Measurements from ENCODE around the gene TTC39A.
"Not testable (repeated sequence)": the region's sequence is repeated elsewhere in the genome, so short reads cannot be mapped to it uniquely, and the experiment has no call there.

TTC39A gene

DNA sequence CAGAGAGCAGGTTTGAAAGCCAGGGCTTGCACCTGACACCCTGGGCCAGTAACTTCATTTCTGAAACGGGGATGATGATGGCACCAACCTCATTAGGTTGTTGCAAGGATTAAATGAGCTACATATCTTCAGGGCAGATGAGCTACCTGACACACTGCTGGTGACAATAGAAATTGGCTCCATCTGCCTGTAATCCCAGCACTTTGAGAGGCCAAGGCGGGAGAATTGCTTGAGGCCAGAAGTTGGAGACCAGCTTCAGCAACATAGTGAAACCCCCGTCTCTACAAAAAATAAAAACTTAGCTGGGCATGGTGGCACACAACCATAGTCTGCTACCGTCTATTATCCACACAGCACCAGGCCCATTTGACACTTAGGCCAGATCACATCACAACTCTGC is 6.3 kb upstream of the TTC39A start:
- DNase-seq (ENCODE audit: low read depth in 2 of 2), result no peak

DNA sequence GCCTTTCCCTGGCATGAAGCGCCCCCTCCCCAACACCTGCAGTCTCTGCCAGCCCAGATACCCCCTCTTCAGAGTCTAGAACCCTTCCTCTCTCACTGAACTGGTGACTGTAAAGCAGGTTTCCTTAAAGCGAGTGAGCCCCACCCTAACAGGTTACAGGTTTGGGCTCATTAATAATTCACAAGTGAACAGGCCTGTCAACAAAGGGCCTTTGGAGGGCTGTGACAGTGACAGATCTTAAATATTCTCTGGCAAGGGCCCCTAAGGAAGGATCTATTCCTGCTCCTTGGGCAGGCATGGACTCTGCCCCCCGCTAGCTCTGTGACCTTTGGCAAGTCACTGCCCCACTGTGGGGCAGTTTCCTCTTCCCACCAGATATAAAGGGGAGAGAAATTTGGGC is 5.6 kb upstream of the TTC39A start:
- DNase-seq (ENCODE audit: low read depth in 2 of 2), result no peak

DNA sequence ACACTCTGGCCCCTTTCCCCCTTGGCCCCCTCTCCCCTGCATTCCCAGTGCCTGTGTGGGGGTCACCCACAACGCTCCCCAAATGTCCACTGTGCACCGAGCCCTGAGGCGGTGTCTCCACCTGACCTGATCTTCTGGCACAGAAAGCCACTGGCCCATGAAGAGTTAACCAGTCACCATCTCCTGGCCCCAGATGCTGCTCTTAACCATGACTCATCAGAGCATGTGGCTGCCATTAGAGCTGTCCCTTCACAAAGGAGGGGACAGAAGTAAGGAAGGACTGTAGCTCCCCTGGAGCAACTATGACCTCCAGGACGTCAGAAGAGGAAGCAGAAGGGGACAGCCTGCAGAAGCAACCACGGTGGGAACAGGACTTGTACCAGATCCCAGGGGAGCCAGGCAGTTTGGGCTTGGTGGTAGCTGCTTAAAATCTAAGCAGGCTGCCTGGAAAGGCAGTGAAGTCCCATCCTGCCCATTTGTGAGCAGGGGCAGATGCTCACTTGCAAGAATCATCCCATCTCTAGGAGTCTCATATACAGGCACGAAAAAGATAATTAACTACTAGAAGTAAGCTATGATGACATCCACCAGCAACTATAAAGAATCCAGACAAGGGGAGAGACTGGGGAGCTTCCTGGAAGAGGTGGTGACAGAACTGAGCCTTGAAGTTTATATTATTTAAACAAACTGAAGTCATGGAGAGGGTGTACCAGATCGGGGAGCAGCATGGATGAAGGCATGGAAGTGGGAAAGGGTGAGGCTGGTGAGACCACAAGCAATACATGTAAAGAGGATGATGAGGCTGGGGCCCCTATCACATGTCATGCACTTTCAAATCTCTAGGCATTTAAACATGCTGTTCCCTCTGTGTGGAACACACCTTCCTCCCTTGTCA is 1.1 kb upstream of the TTC39A start:
- no peak for DNase-seq (ENCODE audit: low read depth in 2 of 2)

DNA sequence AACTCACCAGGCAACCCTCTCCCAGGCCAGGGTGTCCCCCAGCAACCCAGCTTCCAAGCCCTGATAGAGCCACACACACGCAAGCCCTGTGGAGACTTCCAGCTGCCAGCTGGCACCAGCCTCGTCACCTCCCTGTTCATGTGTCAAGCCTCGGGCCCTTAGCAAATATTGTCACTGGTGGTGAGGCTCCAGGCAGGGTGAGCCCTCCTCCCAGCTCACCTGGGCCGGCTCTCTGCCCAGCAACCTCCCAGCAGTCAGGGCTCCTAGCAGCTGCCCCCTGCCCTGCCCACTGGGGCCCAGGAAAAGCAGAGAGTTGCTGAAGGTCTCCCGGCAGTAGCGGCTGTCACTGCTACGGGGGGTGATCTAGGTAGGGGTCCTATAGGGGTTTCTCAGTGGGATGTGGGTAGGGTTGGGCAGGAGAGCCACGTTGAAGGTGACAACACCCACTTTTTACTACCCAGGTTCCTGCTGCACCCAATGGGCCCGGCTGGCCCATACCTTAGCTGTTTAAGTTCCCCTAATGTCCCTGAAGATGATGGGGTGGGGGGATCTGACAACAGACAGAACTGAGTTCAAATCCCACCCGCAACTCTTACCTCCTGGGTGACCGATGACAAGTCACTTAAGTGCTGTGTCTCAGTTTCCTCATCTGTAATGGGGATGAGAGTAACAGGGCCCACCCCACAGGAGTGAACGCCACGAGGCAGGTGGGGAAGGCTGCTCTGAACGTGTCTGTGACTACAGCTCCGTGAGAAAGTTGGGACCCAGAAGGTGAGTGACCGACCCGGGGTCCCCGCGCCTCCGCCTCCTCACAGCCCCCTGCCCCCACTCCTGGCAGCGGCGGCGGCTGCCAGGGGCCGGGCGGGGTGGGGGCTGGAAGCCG is 678 bp downstream of the TTC39A start:
- DNase-seq (ENCODE audit: low read depth in 2 of 2), result no peak

DNA sequence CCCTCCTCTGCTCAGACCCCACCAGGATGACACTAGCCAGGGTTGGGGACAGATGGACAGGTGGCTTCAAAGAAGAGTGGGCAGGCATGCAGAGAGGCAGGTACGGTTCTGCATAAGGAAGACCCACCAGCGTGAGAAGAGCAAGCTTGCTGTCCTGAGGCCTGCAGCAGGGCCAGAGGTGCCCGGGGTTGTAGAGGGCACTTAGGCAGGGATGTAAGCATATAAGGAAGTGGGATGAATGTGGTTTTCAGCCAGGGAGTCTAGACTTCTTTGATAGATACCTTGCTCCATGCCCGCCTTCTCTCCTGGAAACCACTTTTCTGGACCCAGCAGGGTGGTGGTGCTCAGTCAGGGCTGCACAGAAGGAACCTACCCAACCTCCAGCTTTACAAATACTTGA is 1.4 kb downstream of the TTC39A start:
- no peak for DNase-seq (ENCODE audit: low read depth in 2 of 2)

DNA sequence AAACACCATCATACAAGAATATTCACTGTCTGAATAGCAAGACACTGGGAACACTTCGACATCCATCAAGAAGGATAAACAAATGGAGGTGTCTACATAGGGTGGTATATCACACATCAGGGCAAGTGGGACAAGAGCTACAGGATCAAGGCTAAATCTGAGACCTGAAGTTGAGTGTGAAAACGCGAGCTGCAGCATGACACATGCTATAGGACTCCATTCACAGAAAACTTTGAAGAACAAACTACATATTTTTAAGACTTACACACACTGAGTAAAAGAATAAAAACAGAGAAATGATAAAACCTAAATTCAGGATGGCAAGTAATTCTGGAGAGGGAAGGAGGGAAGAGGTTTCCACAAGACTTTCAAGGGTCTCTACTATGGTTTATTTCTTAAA is 2.1 kb downstream of the TTC39A start:
- no peak for DNase-seq (ENCODE audit: low read depth in 2 of 2)

DNA sequence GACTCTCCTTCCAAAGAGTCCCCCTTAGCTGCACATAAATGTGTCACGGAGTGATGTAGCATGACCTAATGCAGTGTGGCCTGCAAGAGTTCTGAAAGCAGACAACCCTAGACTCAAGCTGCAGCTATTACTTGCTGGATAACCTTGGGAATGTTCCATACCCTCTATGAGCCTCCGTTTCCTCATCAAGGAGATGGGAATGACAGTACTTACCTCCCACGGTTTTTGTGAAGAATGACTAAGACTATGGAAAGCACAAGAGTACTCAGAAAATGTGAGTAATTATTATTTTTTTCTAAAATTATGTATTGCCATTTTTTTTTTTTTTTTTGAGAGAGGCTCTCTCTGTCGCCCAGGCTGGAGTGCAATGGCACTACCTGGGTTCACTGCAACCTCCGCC is 3.0 kb downstream of the TTC39A start:
- DNase-seq (ENCODE audit: low read depth in 2 of 2), result no peak

DNA sequence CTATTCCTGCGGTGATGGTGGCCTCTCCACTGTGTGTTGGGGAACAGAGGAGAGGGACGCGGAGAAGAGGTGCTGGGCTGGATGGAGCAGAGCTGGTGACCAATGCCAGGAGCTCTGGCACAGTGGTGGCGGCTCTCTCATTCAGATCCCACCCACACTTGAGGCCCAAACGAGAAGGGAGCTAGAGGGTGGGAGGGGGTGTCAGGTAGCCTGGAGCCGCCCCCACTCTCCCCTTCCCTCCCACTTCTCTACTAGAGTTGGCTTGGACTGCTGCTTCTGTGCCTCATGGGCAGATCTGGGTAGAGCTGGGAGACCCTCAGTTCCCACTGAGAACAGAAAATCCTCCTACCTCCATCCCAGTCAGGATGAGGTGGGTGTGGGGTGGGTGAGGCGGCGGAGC is 3.5 kb downstream of the TTC39A start:
- DNase-seq (ENCODE audit: low read depth in 2 of 2), result no peak

DNA sequence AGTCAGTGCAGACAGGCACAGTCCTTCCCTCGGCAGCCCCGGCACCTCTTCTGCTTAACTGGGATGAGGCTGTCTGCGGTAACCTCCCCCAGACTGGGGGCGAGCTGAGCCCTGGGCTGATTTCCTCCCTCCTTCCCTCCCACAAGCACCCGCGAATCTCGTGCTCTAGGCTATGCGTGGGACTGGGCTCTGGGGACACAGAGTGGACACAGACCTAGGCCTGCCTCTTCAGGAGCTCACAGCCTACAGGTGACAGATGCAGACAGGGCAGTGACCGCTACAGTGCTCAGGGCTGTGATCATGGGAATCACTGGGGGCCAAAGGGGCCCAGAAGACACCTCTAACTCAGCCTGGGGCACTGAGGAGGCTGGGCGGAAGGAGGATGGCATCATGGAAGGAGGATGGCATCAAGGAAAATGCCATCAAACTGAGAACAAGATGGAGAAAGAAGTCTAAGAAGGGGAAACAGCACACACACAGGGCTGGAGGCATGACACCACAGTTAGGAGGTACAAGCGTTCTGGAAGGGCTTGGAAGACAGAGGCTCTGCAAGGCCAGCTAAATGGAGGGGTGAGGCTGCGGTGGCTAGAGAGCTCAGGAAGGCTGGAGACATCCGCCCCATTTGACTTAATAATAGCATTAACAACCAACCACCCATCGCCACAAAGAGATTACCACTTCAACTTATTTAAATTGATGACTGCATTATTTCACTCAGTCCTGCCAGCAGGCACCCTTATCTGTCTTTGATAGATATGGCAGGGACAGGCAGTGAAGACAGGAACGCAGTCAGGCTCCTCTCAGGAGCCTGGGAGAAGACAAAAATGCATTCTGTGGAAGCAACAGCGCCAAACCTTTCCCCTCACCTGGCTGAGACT is 4.2 kb downstream of the TTC39A start:
- DNase-seq (ENCODE audit: low read depth in 2 of 2), result no peak

DNA sequence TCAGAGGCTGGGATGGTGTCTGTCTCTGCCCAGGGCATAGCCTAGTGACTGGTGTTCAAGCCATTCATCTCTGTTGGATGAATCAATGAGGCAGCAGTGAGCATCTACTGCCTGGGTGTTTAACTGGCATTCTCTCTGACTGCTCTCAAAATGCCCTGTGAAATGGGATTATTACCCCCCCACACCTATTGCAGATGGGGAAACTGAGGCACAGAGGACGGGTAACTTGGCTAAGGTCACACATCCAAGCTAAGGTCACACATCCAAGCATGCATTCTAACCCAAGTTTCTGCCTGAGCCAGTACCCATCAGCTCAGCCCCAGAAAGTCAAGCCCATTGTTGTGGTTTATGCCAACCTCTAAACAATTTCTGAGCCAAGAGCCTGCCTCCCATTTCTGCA is 5.0 kb downstream of the TTC39A start:
- no peak for DNase-seq (ENCODE audit: low read depth in 2 of 2)

DNA sequence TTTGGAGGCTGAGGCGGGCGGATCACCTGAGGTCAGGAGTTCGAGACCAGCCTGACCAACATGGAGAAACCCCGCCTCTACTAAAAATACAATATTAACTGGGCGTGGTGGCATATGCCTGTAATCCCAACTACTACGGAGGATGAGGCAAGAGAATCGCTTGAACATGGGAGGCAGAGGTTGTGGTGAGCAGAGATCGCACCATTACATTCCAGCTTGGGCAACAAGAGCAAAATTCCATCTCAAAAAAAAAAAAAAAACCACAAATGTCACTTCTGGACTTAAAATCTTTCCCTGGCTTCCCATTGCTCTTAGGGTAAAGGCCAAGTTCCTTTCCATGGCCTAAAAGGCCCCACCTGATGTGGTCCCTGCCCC is 5.4 kb downstream of the TTC39A start:
- DNase-seq (ENCODE audit: low read depth in 2 of 2), result not testable (repeated sequence)

DNA sequence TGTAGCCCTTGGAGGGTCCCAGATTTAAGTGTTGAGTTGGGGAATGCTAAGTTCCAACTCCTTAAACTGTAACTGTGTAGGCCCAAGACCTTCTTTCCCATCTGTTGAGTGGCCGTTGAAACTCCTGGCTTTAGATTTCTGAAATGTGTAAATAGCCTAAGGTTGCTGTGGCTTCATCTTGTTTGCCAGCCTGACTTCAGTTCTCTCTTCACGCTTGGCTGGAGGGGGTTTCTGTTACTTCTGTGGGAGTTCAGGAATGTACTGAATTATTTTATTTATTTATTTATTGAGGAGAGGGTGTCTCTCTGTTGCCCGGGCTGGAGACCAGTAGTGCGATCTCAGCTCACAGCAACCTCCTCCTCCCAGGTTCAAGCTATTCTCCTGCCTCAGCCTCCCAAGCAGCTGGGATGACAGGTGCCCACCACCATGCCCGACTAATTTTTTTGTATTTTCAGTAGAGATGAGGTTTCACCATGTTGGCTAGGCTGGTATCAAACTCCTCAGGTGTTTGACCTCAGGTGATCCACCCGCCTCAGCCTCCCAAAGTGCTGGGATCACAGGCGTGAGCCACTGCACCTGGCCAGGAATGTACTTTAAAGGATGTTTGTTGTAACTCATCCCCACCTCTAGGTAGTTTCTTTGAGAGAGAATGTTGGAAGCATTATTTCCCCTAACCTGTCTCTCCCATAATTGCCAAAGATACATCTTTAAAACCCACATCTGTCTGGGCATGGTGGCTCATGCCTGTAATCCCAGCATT is 5.9 kb downstream of the TTC39A start:
- DNase-seq (ENCODE audit: low read depth in 2 of 2), result no peak

DNA sequence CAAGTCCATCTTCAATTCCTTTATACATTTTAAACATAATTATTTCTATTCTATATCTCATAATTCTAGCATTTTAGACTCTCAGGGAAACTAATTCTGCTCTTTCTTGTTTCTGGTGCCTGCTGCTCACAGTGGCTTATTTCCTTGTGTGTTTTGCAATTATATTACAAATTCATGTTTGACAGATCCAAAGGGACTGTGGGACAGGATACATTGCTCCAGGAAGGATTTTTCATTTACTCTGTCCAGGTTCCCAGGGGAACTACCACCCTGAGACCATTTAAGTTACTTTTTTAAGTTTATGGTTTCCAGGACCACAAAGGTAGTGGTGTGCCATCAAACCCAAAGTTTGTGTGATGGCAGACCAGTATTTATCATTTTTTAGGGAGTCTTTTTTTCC is 6.6 kb downstream of the TTC39A start:
- DNase-seq (ENCODE audit: low read depth in 2 of 2), result no peak

DNA sequence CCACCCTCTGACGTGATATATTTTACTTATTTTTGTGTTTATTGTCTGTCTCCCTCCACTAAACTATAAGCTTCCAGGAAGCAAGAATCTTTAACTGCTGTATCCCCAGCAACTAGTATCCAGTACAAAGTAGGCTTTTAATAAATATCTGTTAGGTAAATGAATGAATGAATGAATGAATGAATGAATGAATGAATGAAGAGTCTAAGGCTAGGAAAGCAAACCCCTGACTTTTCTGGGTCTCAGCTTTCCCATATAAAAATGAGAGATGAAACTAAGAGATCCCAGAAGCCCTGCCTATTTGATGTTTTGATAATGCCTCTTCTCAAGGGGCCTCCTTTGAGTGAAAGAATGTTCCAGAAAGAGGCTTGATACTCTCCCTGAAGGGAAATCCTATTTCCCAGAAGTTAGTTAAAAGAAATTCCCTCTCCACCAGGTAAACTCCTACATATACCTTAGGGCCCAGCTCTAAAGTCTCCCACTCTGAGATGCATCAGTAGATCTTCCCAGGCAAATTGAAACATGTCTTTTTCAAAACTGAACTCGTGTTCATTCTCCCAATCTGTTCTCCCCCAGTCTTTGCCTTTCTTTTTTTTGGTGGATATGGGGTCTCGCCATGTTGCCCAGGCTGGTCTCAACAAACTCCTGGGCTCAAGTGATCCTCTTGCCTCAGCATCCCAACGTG is 7.8 kb downstream of the TTC39A start:
- DNase-seq (ENCODE audit: low read depth in 2 of 2), result no peak

DNA sequence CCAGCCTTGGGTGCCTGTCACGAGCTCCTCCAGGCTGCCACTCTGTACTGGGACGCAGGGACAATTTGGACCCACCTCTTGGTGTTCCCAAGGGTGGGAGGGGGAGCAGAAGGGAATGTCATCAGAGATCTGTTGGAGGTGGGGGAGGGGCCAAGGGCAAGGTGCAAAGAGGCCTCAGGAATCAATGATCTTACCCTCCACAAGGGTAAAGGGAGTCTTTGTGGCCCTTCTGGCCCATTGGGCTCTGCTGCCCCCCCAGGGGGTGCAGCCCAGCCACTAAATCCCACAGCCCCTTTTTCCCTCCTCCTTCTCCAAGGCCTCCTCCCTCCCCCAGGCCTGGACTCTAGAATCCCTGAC is 8.5 kb downstream of the TTC39A start:
- no peak for DNase-seq (ENCODE audit: low read depth in 2 of 2)

DNA sequence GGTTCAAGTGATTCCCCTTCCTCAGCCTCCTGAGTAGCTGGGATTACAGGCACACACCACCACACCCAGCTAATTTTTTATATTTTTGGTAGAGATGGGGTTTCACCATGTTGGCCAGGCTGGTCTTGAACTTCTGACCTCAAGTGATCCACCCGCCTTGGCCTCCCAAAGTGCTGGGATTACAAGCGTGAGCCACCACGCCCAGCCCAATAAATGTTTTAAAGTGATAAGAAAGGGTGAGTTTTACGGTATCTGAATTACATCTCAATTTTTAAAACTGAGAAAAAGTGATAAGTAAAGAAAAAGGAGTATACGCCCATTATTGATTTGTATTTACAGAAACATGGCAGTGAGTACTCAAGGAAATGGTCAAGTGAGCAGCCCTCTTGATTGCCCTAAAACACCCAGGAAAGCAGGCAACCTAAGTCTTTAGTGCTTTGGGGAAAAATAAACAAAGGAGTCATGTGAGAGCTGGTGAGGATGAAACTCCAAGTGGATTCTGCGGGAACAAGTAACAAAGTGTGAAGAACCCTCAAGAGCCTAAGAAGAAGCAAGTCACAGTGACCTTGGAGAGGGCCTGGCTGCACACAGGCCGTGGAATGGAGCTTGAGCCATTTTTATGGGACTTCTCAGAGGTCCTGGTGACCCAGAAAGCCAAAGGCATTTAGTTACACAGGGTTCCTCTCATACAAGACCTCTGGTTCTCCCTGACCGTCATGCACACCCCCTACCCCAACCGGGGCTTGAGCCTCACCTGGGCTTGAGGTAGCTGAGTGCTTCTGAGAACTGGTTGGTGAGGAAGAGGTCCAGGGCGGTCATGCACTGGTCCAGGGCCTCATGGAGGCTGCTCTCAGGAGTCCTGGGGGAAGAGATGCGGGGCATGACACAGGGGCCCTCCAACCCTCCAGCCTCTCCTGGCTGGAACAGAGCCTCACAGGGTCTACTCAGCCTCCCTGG is 9.1 kb downstream of the TTC39A start:
- no peak for DNase-seq (ENCODE audit: low read depth in 2 of 2)

DNA sequence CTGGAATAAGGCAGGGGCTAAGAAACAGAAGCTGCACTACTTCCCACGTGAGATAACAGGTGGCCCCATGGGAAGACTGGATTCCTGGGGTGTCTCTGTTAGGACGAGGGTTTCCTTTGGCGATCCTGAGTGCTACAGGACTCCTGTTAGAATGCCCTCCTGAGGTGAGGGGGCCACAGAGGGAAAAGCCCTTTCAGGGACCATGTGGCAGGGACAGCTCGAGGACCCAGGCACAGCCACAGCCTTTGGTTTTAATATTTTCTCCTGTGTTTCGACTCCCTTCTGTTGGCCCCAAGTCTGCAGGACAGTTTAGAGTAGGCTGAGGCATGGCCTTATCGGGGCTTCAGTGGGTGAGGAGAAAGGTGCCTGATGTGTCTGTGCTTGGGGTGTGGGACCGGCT is 12.6 kb downstream of the TTC39A start:
- no peak for DNase-seq (ENCODE audit: low read depth in 2 of 2)

DNA sequence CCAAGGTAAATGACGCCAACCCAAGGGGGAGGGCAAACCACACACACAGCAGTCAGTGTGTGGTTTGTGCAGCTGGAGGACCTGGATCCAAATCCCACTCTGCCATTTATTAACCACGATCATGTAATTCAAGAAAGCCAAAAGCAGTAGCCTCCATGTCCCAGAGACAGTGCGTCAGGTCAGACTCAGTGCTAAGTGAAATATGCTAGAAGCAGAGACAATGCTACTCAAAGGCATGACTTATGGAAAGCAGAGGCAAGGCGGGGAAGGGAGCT is 13.6 kb downstream of the TTC39A start:
- no peak for DNase-seq (ENCODE audit: low read depth in 2 of 2)

DNA sequence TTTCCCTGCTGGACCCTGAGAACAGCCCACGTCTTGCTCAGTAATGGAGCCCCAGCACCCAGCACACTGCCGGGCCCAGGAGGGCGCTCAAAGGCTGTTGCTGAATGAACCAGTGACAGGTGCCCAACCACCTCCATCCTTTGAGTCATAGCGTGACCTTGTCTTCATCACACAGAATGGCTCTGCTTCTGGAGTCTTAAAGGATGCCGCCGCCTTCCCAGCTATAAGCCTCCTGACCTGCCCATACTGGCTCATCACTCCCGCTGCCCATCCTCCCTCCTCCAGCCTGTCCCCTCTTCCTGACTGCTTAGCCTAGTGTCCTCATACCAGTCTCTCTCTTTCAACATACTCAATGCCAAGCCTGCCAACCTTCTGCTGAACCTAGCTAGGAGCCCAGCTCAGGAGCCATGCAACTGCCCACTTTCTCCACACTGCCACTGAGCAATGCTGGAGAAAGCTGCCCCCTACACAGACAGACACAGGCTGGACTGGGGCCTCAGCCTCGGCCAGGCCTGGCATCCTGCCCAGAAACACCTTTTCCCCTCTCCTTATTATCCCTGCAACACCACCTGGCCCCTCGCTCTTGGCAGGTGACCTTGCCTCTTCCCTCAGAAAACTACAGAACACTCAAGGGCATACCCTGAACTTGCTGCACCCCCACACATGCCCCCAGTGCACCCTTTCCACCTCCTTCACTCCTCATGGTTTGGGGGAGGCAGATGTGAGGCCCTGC is 14.1 kb downstream of the TTC39A start:
- no peak for DNase-seq (ENCODE audit: low read depth in 2 of 2)
